GM20000 (cell line): ENCODE measurements around the gene ZMYM3.
"Not testable (repeated sequence)": the region's sequence is repeated elsewhere in the genome, so short reads cannot be mapped to it uniquely, and the experiment has no call there.

Source experiments
- DNase-seq: peaks from one replicate; pipeline ENCODE4 v3.0.0; 2012; ENCODE audit warnings: low spot score
- TF ChIP-seq, protein P1 (sequence below): IDR thresholded peaks from 2 replicates; pipeline ENCODE4 v1.5.1; 2012; ENCODE audit warnings: mild to moderate bottlenecking, control low read depth; ENCODE audit errors: extremely low read depth, missing control alignments

Gene ZMYM3

DNA sequence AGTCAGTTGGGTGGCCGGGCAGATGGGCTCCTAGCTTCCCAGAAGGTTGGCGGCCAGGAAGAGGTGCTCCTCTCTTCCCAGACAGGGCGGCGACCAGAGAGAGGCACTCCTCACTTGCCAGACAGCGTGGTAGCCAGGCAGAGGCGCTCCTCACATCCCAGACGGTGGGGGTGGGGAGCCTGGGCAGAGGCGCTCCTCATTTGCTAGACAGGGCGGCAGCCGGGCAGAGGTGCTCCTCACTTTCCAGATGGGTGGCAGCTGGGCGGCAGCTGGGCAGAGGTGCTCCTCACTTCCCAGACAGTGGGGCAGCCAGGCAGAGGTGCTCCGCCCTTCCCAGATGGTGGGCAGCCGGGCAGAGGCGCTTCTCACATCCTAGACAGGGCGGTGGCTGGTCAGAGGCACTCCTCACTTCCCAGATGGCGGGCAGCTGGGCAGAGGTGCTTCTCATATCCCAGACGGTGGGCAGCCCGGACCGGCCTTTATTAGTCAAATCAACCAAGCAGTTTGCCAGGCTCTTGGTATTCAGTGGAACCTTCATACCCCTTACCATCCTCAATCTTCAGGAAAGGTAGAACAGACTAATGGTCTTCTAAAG lies 16.0 kb upstream of the ZMYM3 start:
- no peak for DNase-seq
- TF ChIP-seq, protein P1, sequence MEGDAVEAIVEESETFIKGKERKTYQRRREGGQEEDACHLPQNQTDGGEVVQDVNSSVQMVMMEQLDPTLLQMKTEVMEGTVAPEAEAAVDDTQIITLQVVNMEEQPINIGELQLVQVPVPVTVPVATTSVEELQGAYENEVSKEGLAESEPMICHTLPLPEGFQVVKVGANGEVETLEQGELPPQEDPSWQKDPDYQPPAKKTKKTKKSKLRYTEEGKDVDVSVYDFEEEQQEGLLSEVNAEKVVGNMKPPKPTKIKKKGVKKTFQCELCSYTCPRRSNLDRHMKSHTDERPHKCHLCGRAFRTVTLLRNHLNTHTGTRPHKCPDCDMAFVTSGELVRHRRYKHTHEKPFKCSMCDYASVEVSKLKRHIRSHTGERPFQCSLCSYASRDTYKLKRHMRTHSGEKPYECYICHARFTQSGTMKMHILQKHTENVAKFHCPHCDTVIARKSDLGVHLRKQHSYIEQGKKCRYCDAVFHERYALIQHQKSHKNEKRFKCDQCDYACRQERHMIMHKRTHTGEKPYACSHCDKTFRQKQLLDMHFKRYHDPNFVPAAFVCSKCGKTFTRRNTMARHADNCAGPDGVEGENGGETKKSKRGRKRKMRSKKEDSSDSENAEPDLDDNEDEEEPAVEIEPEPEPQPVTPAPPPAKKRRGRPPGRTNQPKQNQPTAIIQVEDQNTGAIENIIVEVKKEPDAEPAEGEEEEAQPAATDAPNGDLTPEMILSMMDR, result no peak

- not testable (repeated sequence) for DNase-seq
Observed at GRCh38 chrX:71268624-71269023, 14.7 kb upstream of the ZMYM3 start.

DNA sequence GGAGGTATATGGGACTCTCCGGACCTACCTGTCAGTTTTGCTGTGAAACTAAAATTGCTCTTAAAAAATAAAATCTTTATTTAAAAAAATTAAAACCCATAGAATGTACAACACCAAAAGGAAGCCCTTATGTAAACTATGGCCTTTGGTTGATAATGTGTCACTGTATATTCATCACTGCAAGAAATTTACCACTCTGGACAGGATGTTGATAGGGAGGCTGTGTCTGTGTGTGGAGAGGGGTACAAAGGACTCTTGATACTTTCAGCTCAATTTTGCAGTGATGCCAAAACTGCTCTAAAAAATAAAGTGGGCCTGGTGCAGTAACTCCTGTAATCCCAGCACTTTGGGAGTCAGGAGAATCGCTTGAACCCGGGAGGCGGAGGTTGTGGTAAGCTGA lies 2.9 kb upstream of the ZMYM3 start:
- DNase-seq, result no peak

GRCh38 chrX:71256051-71256450 lies 2.1 kb upstream of the ZMYM3 start:
- TF ChIP-seq, protein P1, result no peak
- DNase-seq, result no peak

More for the DNA sequence above, 2.9 kb upstream of the ZMYM3 start:
- TF ChIP-seq, protein P1, result no peak

DNA sequence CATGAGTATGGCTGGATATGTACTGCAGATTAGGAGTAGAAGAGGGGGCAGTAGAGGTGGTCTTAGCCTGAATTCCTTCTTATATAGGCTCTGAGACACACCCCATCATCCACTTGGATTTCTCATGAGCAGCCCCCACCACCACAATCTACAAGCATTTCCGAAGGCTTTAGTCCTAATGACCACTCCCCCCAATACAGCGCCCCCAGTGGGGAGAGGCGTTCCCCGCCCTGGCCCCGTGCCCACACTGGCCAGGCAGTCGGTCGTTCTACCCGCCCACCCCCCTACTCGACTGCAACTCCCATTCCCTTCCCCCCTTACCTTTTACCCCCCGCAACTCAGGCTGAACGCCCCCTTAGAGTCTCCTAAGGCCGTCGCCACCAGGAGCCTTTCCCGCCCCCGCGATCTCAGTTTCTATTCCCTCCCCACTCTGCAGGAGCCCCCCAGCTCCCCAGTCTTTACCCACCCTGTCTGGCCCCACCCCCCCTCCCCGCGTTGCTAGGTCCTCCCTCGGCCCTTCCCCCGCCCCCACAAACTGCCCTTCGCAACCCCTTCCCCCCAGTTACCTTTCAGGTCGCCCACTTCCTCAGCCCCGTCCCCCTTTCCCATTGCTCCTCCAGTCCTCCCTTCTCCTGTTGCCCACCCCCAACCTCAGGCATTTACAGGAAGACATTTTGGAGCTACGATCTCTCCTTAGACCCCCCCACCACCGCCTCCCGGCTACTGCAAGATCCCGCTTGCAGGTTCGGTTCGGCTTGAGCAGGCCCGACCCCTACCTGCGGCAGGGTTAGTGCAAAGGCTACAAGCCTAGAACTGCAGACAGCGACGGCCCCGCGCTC lies 468 bp downstream of the ZMYM3 start:
- DNase-seq, result peak; percentile 46
- TF ChIP-seq, protein P1, result peak; percentile 22

DNA sequence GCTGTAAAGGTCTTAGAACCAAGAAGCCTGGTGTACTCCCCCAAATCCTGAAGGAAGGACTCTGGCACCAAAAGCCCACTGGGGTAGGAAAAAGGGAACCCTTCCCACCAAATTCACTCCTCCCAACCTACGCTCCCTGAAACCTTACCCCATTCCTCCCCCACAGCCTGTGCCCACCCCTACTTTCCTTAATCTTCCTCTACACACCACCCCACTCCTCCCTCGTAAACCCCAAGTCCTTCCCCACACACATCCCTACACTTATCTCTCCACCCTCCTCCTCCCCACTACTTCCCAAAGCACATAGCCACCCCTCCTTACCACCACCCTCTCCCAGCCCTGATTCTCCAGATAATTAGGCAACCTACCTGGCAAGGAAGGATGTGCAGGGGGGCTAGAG lies 1.7 kb downstream of the ZMYM3 start:
- DNase-seq, result no peak

DNA sequence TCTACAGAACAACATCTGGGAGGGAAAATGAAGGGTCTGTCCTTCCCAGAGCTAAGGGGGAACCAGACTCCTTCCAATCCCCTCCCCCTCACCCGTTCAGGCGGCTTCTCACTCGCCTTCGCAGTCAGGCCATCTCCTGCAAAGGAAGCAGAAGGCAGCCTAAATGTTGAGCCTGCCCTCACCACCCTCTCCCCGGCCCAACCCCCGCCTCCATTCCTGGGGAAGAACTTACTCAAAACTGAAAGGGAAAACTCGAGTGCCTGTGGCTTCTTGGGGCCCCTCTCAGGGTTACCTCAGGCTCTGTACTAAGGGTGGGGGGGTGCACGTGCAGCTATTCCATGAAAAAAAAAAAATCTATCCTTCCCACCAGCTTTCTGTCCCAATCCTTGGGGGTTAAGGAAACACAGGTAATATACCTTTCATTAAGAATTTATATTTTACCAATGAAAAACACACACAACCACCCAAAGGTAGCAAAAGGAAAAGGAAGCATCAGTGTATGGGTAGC lies 2.4 kb downstream of the ZMYM3 start:
- DNase-seq, result no peak

More for the DNA sequence above, 1.7 kb downstream of the ZMYM3 start:
- TF ChIP-seq, protein P1, result no peak

More for the DNA sequence above, 2.4 kb downstream of the ZMYM3 start:
- TF ChIP-seq, protein P1, result no peak
